GM18505 (cell line): ENCODE results near the gene ZNF205.

Experiments
- ATAC-seq: cut with Tn5 transposase; IDR thresholded peaks from one replicate; pipeline ENCODE4 v1.9.1; 2021; ENCODE audit not compliant: unreplicated experiment
- POLR2A ChIP-seq: IDR thresholded peaks from 4 replicates; pipeline ENCODE4 v1.6.1; 2011; ENCODE audit warnings: borderline replicate concordance; ENCODE audit not compliant: insufficient read depth, insufficient read length; ENCODE audit errors: extremely low read depth

The ZNF205 gene

DNA sequence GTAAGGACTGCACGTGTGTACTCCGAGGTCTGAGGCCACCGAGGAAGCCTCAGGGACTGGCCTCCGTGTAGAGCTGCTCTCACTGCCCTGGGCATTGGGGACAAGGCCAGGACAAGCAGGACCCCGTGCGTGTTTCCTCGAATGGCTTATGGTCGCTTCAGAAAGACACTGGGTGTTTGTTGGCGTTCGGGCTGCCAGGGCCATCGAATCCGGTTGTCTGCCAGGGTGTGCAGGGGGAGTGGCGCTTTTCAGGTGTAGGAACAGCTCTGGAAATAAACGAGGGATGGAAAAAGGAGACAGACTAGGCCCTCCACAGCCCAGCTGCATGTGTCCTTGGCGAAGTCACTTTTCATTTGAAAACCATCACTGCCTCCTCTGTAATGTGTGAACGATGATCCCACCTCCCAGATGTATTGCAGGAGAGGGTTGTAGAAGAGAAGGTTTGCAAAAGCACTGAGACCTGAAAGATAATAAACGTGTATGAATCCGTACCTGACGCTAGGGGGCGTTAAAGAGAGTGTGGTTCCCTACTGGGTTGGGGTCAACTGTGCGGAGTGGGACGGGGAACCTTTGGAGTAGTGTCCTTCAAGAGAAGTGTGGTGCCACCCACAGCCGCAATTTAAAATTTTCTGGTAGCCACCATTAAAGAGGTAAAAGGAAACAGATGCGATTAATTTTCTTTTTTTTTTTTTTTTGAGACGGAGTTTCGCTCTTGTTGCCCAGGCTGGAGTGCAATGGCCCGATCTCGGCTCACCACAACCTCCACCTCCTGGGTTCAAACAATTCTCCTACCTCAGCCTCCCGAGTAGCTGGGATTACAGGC, 11.2 kb upstream of the ZNF205 start:
- ATAC-seq, result no peak

DNA sequence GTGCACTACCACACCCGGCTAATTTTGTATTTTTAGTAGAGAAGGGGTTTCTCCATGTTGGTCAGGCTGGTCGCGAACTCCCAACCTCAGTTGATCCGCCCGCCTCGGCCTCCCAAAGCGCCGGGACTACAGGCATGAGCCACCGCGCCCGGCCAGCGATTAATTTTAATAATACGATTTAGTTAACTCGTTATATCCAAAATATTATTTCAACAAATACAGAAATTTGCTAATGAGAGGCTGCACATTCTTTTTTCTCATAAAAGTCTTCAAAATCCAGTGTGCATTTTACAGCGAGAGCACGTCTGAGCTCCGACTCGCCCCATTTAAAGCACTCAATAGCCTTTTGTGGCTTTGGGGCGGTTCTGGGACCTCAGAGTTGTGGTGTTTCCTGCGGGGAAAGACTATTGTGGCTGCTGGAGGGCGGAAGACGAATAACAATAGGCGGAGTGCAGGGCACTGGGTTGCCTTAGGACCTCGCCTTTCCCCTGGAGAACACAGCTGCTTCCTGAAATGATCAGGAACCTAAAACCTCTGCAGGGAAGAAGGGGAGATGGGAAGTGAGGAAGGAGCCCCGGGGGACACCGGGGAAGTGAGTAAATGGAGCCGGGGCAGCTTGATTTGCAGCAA, 10.4 kb upstream of the ZNF205 start:
- no peak for ATAC-seq
- TF ChIP-seq POLR2A, result no peak

More for the DNA sequence above, 11.2 kb upstream of the ZNF205 start:
- no peak for TF ChIP-seq POLR2A

DNA sequence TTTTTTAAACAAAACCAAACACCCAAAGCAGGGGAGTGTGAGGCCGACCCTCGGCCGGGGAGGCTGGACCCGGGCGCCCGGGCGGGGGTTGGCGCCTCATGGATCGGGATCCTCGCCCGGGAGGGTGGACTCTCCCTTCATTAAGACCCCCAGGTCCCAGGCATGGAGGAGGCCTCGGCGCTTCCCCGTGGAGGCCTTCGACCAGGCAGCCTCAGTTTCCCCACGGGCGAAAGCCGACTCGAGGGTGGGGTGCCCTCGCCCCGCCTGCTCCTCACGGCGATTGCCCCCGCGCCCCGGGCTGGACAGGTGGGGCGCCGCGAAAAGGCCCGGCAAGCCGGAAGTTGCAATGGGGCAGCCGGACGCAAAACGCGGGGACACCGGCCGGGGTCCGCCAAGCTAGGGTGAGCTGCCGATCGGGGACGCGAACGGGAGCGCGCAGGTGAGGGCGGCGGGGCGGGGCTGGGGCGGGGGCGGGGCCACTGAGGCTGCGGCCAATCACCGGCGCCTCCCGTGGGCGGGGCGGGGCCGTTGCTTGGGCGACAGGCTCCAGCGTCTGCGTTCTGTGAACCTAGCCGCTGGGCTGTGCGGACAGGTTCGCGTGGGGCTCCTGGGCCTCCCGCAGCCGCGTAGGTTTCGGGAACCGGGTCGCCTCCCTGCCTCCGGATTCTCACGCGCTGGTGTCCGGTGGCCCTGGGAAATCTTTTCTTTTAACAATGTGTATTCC, 6.0 kb upstream of the ZNF205 start:
- peak; percentile 84 for TF ChIP-seq POLR2A
- peak; percentile 86 for ATAC-seq

DNA sequence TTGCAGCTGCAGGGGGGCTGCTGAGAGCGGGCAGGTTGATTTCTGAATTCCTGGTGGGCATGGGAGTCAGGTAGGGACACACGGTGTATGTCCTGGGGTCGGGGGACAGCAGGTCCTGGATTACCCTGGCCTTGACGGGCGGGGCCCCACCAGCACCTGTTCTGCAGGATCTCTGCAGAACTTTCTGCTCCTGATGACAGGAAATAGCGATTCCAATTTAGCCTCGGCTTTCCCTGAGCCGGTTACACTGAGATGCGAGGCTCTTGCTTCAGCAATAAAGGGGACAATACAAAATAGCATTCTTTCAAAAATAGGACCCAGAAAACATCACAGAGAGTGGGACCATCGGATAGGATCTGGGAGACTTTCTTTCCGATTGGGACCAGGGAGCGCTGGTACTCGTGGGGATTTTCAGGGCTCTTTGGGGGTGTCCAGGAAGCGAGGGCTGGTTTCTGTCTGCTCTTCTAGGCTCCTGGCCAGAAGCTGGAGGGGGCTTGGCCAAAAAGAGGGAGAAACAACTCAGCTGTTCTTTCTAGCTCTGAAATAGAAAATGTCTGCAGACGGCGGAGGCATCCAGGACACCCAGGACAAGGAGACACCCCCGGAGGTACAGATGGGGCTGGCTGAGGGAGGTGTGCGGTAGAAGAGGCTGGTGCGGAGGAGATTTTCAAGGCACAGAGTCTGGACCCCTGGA, 642 bp downstream of the ZNF205 start:
- ATAC-seq, result no peak
- TF ChIP-seq POLR2A, result no peak

DNA sequence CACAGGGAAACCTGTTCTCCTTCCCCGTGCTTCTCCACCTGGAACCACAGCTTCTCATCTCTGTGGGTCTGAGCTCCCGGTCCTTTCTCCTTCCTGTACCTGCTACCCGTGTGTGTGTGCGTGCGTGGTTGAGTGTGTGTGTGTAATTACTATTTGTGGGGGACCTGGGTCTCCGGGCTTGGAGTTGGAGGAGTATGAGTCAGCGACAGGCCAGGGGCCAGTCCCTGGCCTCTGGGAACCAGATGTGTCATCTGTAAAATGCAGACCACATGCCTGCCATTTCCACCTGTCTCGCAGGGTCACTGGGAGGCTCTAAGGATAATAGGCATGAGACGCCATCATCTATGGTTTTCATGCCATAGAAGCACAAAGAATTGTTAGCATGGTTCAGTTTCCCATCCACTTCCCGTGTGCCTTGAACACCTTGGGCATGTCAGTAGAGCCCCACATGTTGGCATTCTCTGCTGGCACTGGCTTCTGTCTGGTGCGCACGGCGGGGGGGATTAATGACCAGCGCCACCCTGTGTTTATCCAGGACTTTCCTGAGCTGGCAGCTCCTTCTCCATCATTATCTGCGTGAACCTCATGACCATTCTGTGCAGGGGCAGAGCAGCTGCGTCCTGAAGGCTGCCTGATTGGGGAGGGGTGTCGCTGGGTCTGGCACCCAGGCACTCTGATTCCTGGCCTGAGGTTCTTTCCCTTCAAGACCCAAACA, 1.5 kb downstream of the ZNF205 start:
- TF ChIP-seq POLR2A, result no peak
- ATAC-seq, result no peak

DNA sequence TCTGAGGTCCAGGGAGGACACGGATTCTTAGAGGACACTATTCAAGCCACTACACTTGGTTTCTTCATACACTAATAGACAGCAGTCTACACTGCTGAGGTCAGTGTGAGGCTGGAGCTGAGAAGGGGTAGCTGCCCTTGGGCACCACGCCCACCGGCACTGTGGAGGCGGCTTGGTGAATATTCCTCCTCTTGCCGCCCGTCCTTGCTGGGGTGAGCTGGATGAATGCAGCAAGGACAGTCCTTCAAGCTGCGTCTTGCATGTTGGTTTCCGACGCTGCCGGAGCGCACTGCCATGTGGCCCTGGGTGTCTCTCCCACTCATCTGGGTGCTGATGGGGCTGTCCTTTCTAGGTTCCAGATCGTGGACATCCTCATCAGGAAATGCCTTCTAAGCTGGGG, 2.6 kb downstream of the ZNF205 start:
- ATAC-seq, result no peak
- no peak for TF ChIP-seq POLR2A

DNA sequence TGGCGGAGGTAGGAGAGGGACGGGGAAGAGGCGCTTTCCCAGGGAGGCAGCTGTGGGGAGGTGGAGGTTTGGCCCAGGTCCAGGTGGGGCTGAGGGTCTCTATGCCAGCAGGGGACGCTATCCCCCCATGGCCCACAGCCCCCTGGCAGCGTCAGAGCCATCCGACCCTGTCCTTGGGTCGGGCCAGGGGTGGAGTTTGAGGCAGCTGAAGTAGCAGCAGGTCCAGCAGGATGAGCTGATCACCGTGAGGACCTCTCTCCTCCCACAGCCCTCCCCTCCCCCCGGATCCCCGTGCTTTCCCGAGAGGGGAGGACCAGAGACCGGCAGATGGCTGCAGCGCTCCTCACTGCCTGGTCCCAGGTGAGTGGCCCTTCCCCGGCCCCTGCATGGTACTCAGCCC, 3.2 kb downstream of the ZNF205 start:
- TF ChIP-seq POLR2A, result no peak
- no peak for ATAC-seq

DNA sequence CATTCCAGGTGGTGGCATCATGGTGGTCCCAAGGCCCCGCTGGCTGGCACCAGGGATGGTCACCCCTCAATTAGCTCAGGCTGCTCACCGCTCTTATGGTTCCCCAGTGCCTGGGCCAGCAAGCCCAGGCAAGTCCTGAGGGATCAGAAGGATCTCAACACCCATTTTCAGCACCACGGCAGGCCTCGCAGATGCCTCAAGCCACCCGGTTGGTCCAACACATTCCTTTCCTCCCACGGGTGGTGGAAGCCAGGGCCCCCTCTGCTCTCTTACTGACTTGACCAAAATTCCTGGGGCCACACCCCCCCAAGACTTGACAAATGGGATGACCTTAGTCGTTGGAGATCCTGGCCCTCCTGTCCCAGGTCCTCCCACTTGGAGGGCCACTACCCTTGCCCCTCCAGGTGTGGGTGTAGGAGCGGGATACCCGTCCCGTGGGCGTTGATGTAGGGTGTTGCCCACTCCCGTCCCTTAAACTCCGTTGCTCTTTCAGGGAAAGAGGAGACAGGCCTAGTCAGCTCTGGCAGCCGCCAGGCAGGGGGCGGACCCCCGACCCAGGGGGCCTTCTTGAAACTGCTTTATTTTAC, 5.9 kb downstream of the ZNF205 start:
- no peak for TF ChIP-seq POLR2A
- ATAC-seq, result no peak

DNA sequence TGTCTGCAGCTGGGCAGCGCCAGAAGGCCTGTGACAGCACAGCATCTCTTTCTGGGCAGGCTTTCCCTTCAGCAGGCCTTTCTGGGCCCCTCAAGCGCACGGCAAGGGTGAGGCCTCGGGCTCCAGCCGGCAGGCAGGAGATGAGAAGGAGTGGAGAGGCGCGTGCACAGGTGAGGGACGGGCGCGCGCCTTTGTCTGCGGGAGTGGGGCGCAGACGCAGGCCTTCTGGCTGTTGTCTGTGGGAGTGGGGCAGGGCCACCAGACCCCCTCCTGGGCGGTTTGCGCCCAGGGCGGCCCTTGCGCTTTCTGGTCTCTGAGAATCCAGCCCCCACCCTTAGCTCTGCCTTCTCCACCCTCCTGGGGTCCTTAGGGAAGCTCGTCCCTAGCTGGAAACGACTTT, 6.5 kb downstream of the ZNF205 start:
- no peak for ATAC-seq
- no peak for TF ChIP-seq POLR2A

DNA sequence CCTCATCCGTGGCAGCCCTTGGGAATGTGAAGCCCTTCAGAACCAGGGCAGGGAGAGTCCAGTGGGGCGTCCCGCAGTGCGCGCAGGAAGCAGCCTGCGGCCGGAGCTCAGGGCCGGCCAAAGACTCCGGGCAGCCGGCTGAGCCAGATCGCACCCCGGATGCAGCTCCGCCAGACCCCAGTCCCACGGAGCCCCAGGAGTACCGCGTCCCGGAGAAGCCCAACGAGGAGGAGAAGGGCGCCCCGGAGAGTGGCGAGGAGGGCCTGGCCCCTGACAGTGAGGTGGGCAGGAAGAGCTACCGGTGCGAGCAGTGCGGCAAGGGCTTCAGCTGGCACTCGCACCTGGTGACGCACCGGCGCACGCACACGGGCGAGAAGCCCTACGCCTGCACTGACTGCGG, 6.9 kb downstream of the ZNF205 start:
- no peak for ATAC-seq
- no peak for TF ChIP-seq POLR2A

DNA sequence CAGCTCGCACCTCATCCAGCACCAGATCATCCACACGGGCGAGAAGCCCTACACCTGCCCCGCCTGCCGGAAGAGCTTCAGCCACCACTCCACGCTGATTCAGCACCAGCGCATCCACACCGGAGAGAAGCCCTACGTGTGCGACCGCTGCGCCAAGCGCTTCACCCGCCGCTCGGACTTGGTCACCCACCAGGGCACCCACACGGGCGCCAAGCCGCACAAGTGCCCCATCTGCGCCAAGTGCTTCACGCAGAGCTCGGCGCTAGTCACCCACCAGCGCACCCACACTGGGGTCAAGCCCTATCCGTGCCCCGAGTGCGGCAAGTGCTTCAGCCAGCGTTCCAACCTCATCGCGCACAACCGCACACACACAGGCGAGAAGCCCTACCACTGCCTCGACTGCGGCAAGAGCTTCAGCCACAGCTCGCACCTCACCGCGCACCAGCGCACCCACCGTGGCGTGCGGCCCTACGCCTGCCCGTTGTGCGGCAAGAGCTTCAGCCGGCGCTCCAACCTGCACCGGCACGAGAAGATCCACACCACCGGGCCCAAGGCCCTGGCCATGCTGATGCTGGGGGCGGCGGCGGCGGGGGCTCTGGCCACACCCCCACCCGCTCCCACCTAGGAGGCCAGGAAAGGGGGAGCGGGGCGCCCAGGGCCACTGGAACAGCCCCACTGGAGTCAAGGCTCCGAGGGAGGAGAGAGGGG, 7.5 kb downstream of the ZNF205 start:
- TF ChIP-seq POLR2A, result no peak
- ATAC-seq, result no peak

DNA sequence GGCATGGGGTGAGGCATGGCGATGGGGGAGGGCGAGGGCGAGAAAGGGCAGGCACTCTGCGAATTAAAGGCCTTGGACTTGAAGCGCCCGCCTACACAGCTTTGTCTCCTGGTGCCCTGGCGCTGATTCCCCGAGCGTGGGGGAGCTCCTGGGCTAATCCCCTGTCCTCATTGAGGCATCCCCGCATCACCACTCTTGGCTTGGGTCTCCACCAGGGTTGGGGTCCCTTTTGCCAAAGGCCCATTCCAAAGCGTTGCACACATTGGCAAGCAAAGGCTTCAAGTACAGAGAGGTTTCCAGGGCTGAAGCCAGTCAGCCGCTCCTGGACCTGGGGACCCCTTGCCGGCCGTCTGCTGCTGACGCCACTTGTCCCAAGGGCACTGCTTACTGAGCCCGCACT, 8.0 kb downstream of the ZNF205 start:
- ATAC-seq, result no peak
- no peak for TF ChIP-seq POLR2A
